HTERT RPE-1 (cell line): ENCODE data around the gene S100Z.
"Not testable (repeated sequence)": the region's sequence is repeated elsewhere in the genome, so short reads cannot be mapped to it uniquely, and the experiment has no call there.

Experiments
- in situ Hi-C: fragments of 300-500 bp; cut with MboI; formaldehyde crosslinking; loops from 4 replicates; pipeline ENCODE4 v1.14.3; 2020; ENCODE audit warnings: low sequenced_read_pairs

Gene S100Z

DNA sequence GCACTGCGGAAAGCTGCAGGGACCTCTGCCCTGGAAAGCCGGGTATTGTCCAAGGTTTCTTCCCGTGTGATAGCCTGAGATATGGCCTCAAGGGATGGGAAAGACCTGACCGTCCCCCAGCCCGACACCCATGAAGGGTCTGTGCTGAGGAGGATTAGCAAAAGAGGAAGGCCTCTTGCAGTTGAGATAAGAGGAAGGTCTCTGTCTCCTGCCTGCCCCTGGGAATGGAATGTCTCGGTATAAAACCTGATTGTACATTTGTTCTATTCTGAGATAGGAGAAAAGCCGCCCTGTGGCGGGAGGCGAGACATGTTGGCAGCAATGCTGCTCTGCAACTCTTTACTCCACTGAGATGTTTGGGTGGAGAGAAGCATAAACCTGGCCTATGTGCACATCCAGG is 95.4 kb downstream of the S100Z start:
- in situ Hi-C loops: not testable (repeated sequence)

DNA sequence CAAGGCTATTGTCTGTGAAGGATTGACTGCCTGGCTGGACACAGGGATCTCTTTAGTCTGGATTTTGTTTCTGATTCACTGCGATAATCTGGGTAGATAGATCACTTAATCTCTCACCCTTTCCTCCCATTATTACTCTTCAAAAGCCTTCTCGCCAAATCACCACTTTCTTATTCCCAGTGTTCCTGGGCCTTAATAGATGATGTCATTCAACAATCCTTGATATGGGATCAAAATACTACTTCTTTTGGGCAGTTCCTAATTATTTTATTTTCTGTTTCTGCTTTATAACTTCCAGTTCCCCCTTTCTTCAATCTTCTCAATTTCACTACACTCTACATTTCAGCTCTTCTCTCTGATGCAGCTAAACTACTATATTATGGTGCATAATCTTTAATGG is 96.3 kb downstream of the S100Z start:
- in situ Hi-C loops: no loop called here

DNA sequence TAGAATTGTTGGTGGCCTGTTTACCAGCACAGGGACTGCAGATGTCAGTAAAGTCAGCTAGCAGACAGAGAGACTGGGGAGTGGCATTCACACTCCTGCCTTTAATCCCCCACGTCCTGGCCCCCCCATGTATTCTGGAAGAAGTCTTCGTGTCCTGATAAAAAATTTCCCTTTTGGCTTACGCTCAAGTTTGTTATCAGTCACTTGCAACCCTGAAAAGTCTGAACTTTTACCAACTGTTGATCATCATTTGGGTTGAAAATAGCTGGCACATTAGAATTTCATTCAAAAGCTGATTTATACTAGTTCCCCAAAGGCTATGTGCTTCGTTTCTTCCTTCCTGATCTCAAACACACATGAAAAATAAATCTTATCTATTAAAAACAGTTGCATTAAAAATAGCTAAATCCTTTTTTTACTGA is 97.3 kb downstream of the S100Z start:
- in situ Hi-C loops: no loop called here

DNA sequence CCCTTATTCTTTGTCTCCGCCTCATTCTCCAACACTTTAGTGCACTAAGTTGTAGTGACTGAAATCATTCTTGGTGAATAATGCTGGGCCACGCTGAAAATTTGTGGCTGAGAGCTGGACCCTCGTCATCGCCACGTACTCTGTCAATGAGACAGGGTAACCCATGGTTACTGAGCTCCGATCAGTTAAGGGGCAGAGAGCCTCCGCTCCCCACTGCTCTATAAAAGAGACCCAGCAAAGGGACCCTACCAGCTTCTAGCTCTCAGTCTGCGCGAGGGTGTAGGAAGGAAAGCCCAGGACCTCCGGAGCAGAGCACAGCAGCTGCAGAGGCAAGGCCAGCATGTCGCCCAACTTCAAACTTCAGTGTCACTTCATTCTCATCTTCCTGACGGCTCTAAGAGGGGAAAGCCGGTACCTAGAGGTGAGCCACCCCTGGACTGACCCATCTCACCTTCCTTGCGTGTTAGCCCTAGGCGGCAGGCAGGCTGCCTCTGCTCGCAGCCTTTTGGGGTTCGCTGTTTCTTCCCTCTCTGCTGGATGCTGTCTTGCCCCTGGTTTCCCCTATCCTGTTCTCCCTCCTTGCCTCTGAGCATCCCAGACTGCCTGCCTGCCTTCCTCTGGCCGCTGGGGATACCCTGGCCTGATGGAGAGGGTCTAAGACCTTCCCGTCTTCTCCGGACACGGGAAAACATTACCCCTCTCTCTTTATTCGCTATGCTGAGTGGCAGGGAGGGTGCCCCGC is 103.2 kb downstream of the S100Z start, which contains the start of gene CRHBP:
CRHBP (plus strand) TSS at position 251 of the 742 bp plus-strand sequence; CDS start at position 341, 90 bp downstream.
- in situ Hi-C loops: no loop called here

DNA sequence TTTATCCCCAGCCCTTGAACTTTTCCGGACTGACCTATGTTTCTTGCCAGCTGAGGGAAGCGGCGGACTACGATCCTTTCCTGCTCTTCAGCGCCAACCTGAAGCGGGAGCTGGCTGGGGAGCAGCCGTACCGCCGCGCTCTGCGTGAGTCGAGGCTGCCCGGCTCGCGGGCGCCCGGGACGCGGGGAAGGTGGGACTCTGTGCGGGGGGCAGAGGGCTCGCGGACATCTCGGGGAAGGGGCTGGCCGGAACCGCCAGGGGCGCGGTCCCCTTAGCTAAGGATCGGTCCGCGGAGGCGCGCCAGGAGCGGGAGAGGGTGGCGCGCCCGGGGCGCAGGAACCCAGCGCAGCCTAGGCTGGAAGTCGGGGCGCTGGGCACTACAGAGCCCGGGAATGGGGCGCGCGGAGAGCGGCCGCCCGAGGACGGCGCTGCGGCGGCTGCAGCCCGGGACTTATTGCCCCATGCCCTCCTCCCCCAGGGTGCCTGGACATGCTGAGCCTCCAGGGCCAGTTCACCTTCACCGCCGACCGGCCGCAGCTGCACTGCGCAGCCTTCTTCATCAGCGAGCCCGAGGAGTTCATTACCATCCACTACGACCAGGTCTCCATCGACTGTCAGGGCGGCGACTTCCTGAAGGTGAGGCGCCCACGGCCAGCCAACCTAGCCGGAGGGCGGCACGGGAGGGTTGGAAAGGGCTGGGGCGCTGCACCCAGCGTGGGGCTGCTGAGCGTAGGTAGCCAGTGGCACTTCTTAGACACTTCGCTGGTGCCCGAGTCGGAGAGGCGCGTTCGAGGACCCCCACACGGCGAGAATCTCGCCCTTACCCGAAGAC is 104.0 kb downstream of the S100Z start:
- in situ Hi-C loops: no loop called here

DNA sequence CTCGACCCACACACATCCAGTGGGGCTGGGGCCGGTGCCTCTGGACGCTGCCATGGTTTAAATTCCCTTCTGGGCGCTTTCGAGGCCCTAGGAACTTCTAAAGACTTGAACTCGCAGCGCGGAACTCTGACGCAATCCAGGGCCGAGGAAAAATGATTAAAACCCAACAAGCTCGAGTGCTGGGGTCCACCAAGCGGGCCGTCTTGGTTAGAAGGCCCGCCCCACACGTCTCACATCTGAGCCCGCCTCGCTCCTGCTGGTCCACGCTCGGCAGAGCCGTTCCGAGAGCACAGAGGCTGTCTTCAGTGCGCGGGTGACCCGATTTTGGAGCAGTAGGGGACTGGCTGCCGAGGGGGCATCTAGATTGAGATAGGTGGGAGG is 104.6 kb downstream of the S100Z start:
- in situ Hi-C loops: no loop called here

DNA sequence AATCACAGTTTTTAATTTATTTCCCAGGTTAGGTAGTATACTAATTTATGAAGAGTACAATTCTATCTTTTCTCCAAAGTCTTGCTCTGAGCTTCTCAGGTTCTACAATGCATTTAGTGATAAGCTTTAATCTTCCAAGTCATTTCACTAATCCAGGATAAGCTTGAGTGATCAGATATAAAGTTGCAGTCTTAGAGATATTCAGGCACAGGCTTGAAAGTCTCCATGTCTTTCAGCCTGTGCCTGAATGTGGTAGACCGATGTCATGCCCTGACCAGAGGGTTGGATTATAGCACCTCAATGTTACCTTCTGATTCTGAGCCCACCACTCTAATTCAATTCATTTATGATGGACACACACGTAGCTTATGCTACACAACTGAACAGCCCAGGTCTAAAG is 106.2 kb downstream of the S100Z start:
- in situ Hi-C loops: no loop called here

DNA sequence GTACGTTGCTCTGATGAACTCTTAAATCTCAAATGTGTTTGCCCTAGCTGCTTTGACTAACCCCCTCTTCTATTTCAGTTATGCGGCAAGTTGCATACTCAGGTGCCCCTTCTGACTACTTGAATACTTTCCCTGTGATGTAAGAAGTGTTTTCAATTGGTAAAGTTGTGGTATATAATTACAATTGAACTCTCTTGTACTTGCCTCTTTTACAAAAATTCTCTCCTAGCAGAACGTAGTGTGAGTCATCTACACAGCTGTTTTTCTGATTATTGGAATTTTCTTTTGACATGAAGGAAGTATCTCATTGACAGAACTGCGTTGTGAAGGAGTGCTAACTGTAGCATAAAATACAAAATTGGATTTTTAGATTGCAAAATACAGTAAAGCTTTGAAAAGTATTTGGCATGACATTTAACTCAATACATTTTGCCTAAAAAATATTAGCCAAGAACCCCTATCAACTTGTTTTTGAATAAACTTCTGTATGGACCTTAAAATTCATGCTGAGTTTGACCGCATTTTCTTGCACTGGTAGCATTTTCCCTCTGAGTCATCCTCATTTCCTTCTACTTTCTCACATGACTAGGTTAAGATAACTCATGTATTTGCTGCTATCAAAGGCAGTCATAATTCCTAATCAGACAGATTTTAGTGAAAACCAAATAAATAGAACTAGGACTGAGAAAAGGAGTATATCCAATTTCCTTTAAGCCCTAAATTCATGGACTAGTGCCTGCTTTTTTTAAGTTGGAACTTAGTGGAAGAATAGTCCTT is 109.4 kb downstream of the S100Z start:
- in situ Hi-C loops: no loop called here

DNA sequence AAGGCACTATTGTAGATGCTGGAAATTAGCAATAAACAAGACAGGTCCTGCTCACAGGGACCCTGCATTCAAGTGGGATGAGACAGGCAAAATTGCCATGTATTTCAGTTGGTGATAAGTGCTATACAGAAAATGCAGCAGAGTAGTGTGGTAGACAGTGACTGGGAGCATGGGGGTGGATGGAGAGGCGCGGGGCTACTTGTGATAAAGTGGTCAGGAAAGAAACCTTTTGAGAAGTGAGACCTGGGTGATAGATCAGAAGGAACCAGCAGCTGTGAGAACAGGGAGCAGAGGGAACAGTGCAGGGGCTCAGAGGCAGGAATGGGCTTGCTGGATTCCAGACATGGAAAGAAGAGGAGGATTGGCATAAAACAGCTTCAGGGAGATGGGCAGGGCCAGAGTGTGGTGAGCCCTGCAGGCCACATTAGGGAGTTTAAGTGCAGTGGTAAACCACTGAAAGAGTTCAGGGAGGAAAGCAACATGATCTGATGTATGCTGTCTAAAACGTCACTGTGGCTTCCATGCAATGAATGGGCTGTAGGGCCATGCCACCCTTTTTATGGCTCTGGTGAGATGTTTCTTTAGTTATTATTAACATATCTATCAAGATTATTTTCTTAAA is 110.3 kb downstream of the S100Z start:
- in situ Hi-C loops: no loop called here

DNA sequence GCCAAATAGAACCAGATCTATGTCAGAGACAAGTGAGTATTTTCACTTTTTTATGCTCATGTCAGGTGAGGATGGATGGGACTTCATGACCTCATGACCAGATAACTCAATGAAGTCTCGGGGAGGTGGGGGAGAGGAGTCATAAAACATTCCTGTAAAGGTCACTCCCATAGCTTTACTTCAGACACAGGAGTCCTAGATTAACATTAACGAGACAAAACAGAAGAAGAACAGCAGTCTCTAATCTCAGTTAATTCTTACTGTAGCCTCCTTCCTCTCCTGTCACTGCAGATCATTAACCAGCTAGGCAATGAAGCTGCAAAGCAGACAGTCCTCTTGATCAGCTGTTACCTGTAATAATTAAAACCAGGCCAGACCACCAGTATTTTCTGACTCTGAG is 114.2 kb downstream of the S100Z start:
- in situ Hi-C loops: no loop called here
